ENCODE data around the gene GRK5. TPM values are rescaled to one million over a fixed set of nuclear protein-coding genes. Genes with fewer than 3 reads are reported as not detected.

Gene GRK5
- total RNA-seq, 1 experiment from 2014 or later: 0.82 TPM

- intact Hi-C loops (cut with micrococcal nuclease): no loop called here
Measured at GRCh38 chr10:119165171-119166117, 41.9 kb upstream of the GRK5 start, which contains the start of gene SFXN4. Gene SFXN4, minus strand, starts transcription at chr10:119165714. Its CDS starts 67 bp downstream, at chr10:119165647.

GRCh38 chr10:119166118-119166500, 41.3 kb upstream of the GRK5 start:
- intact Hi-C loops (cut with micrococcal nuclease): no loop called here
- Mint-ChIP-seq H3K4me1 (ENCODE audit: insufficient read depth, unreplicated experiment) (peaks cover 7% of the 10 kb centered on the region), H3K27ac (ENCODE audit: low read depth, unreplicated experiment) (peak overlapping the region; percentile 90), H3K36me3 (ENCODE audit: insufficient read depth, unreplicated experiment) (peaks cover 73% of the 10 kb centered on the region), H3K27me3 (ENCODE audit: insufficient read depth, unreplicated experiment) (no peaks in the 10 kb centered on the region), H3K9me3 (ENCODE audit: unreplicated experiment) (no peaks in the 10 kb centered on the region), H3K4me3 (ENCODE audit: unreplicated experiment) (peak overlapping the region; percentile 82)
- TF ChIP-seq CTCF (IDR thresholded peaks at IDR 0.05; ENCODE audit: unreplicated experiment): no peak
- BruUV-seq (replicated peaks): no TSS peak
- DNase-seq (ENCODE audit: unreplicated experiment): no peak
- CTCF ChIA-PET: no interaction called here
- POLR2A ChIA-PET: interaction anchor here (1.7 to 3.2 kb wide), 3 partner anchors 10 to 87 kb away, joined by 8 to 19 read pairs (median 8); partner anchors contain the start of gene EIF3A

More at GRCh38 chr10:119165171-119166117, 41.9 kb upstream of the GRK5 start, which contains the start of gene SFXN4:
- POLR2A ChIA-PET: interaction anchor here (0.7 to 3.2 kb wide), 15 partner anchors 8 to 411 kb away, joined by 3 to 19 read pairs (median 4); partner anchors contain the start of genes CACUL1, EIF3A, GRK5 and PRDX3
- Mint-ChIP-seq H3K4me1 (ENCODE audit: insufficient read depth, unreplicated experiment) (peaks cover 7% of the 10 kb centered on the region), H3K4me3 (ENCODE audit: unreplicated experiment) (peak within 1 kb of the TSS; percentile 82), H3K27ac (ENCODE audit: low read depth, unreplicated experiment) (peak within 1 kb of the TSS; percentile 90), H3K9me3 (ENCODE audit: unreplicated experiment) (no peaks in the 10 kb centered on the region), H3K36me3 (ENCODE audit: insufficient read depth, unreplicated experiment) (peaks cover 73% of the 10 kb centered on the region), H3K27me3 (ENCODE audit: insufficient read depth, unreplicated experiment) (no peaks in the 10 kb centered on the region)
- CTCF ChIA-PET: interaction anchor here (0.6 to 1.2 kb wide), 6 partner anchors 9 to 622 kb away, joined by 3 to 4 read pairs (median 3); no protein-coding TSS in a partner anchor
- BruUV-seq (replicated peaks): no TSS peak
- DNase-seq (ENCODE audit: unreplicated experiment): peak; percentile 65
- peak; percentile 14 for TF ChIP-seq CTCF (IDR thresholded peaks at IDR 0.05; ENCODE audit: unreplicated experiment)

GRCh38 chr10:119166564-119166963, 40.8 kb upstream of the GRK5 start:
- Mint-ChIP-seq H3K36me3 (ENCODE audit: insufficient read depth, unreplicated experiment) (peaks cover 73% of the 10 kb centered on the region), H3K4me1 (ENCODE audit: insufficient read depth, unreplicated experiment) (peaks cover 7% of the 10 kb centered on the region), H3K4me3 (ENCODE audit: unreplicated experiment) (peak overlapping the region; percentile 82), H3K9me3 (ENCODE audit: unreplicated experiment) (no peaks in the 10 kb centered on the region), H3K27ac (ENCODE audit: low read depth, unreplicated experiment) (peak overlapping the region; percentile 90), H3K27me3 (ENCODE audit: insufficient read depth, unreplicated experiment) (no peaks in the 10 kb centered on the region)
- BruUV-seq (replicated peaks): no TSS peak
- TF ChIP-seq CTCF (IDR thresholded peaks at IDR 0.05; ENCODE audit: unreplicated experiment): no peak
- ChIA-PET CTCF (no interaction called here), POLR2A (interaction anchor here (3.2 kb wide), 1 partner anchor 88 kb away, joined by 19 read pairs; the partner anchor contains the start of gene EIF3A)
- intact Hi-C loops (cut with micrococcal nuclease): no loop called here
- DNase-seq (ENCODE audit: unreplicated experiment): no peak

DNA sequence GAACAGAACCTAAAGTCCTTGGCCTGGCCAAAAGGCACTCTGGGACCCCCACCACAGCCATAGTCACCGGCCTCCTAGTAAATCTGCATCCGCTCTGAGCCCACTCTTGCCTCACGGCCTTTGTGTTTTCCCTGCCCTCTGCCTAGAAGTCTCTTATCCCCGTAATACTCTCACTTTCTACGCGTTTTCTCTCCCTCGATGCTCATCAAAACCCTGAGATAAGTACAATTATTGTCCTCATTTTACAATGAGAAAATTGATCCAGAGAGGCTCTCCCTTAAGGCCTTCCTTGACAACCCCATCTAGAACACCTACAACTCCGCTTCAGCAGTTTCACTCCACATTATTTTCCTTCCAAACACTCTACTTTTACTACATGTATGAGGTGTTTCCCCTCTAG, 40.3 kb upstream of the GRK5 start:
- Mint-ChIP-seq H3K4me3 (ENCODE audit: unreplicated experiment) (peak overlapping the region; percentile 82), H3K9me3 (ENCODE audit: unreplicated experiment) (no peaks in the 10 kb centered on the region), H3K27ac (ENCODE audit: low read depth, unreplicated experiment) (no peak overlapping the region), H3K36me3 (ENCODE audit: insufficient read depth, unreplicated experiment) (peaks cover 73% of the 10 kb centered on the region), H3K27me3 (ENCODE audit: insufficient read depth, unreplicated experiment) (no peaks in the 10 kb centered on the region), H3K4me1 (ENCODE audit: insufficient read depth, unreplicated experiment) (peaks cover 7% of the 10 kb centered on the region)
- no peak for DNase-seq (ENCODE audit: unreplicated experiment)
- BruUV-seq (replicated peaks): no TSS peak
- no peak for TF ChIP-seq CTCF (IDR thresholded peaks at IDR 0.05; ENCODE audit: unreplicated experiment)
- CTCF ChIA-PET: no interaction called here
- POLR2A ChIA-PET: interaction anchor here (0.7 kb wide), 2 partner anchors 28 to 158 kb away, joined by 3 read pairs; no protein-coding TSS in a partner anchor
- intact Hi-C loops (cut with micrococcal nuclease): no loop called here
